Body of pancreas (tissue), 4 donors: Measurements from ENCODE around the gene THBD.

ENCODE experiments used
- POLR2A ChIP-seq, 3 donors: fragments of 450-650 bp; IDR thresholded peaks; one replicate each; pipeline ENCODE4 v1.6.1; 2016; ENCODE audit warnings: antibody characterized with exemption in 3 of 3, mild to moderate bottlenecking in 2 of 3
- TF ChIP-seq, protein P1 (sequence below), 7 experiments: fragments of 450-650 bp in 4 of 7; fragments of 200-600 bp in 3 of 7; sonication (generic) in 3 of 7; IDR thresholded peaks; one replicate each; pipeline ENCODE4 v1.5.1; 2016 to 2019; ENCODE audit warnings: antibody characterized with exemption in 7 of 7

GRCh38 chr20:23092861-23093495 is 43.5 kb upstream of the THBD start:
- TF ChIP-seq, protein P1, sequence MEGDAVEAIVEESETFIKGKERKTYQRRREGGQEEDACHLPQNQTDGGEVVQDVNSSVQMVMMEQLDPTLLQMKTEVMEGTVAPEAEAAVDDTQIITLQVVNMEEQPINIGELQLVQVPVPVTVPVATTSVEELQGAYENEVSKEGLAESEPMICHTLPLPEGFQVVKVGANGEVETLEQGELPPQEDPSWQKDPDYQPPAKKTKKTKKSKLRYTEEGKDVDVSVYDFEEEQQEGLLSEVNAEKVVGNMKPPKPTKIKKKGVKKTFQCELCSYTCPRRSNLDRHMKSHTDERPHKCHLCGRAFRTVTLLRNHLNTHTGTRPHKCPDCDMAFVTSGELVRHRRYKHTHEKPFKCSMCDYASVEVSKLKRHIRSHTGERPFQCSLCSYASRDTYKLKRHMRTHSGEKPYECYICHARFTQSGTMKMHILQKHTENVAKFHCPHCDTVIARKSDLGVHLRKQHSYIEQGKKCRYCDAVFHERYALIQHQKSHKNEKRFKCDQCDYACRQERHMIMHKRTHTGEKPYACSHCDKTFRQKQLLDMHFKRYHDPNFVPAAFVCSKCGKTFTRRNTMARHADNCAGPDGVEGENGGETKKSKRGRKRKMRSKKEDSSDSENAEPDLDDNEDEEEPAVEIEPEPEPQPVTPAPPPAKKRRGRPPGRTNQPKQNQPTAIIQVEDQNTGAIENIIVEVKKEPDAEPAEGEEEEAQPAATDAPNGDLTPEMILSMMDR (IDR thresholded peaks at IDR 0.05), result no peak
- no peak for TF ChIP-seq POLR2A (IDR thresholded peaks at IDR 0.05)
